ENCODE data around the gene RCBTB2.

RCBTB2 gene

GRCh38 chr13:48531416-48532255, 1.2 kb downstream of the RCBTB2 start:
- no peak for DNase-seq (ENCODE audit: low read depth in 2 of 2)

- DNase-seq (ENCODE audit: low read depth in 2 of 2) = no peak
Measured at GRCh38 chr13:48530833-48531232, 2.0 kb downstream of the RCBTB2 start.

DNA sequence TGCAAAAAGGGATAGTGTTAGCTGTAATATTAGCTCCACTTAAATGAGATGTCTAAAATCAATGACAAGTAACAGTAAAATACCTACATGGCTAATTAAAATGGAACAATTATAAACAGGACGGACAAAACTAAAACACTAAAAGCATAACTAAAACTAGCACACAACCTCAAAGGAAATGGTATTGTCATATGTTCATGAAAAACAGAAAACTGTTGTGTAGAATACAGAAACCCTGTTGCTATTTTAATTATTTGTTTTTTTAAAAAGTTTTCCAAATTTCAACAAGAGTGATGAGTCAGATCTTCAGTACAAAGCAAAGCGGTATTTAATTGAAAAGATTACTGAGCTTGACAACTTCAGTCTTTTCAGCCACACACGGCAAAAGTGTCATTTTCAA, 4.2 kb downstream of the RCBTB2 start:
- DNase-seq (ENCODE audit: low read depth in 2 of 2) = no peak

GRCh38 chr13:48527955-48528354, 4.9 kb downstream of the RCBTB2 start:
- DNase-seq (ENCODE audit: low read depth in 2 of 2) = no peak

DNA sequence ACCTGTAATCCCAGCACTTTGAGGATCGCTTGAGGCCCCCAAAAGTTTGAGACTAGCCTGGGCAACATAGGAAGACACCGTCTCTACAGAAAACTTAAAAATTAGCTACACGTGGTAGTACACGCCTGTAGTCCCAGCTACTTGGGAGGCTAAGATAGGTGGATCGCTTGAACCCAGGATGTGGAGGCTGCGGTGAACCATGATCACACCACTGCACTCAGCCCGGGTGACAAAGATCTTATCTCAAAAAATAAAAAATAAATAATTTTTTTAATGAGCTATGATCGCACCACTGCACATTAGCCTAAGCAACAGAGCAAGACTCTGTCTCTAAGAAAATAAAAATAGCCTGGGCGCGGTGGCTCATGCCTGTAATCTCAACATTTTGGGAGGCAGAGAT, 6.6 kb downstream of the RCBTB2 start:
- DNase-seq (ENCODE audit: low read depth in 2 of 2) = no peak

GRCh38 chr13:48518083-48518482, 14.8 kb downstream of the RCBTB2 start:
- no peak for DNase-seq (ENCODE audit: low read depth in 2 of 2)

DNA sequence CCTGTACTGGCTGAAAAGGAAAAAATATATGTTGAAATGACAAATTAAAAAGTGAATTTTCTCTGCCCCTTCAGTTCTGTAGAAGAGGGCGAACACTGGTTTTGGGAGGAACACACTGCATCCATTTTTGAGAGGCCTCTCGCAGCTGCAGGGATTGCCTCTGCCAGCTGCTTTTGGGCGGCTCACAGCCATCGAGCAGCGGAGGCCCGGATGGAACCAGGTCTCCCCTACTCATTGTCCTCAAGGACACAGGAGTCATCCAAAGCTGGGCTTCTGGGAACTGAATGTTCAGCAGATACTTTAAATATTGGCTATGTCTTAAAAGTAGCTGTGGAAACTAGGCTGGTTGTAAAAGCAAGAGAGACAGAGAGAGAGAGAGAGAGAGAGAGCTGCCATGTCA, 17.1 kb downstream of the RCBTB2 start:
- DNase-seq (ENCODE audit: low read depth in 2 of 2) = no peak

DNA sequence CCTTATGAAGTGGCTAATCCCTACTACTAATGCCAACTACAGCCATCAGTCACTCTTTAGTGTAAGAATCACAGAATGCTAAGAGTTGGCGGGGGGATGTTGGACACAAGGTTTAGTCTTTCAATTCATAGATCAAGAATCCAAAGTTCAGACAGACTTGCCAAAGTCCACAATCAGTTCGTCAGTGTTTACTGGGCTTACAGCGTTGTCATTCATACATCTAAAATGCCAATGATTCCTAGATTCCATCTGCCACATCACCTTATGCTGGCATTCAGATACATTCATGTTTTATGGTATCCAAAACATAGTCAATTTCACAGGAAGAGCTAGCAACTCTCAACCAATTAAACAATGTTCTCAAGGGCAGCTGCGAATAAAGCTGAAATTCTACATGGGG, 18.1 kb downstream of the RCBTB2 start:
- DNase-seq (ENCODE audit: low read depth in 2 of 2) = no peak

- DNase-seq (ENCODE audit: low read depth in 2 of 2) = no peak
Measured at GRCh38 chr13:48511621-48512230, 21.2 kb downstream of the RCBTB2 start.

GRCh38 chr13:48510698-48511097, 22.2 kb downstream of the RCBTB2 start:
- no peak for DNase-seq (ENCODE audit: low read depth in 2 of 2)

- no peak for DNase-seq (ENCODE audit: low read depth in 2 of 2)
Measured at GRCh38 chr13:48508011-48508410, 24.9 kb downstream of the RCBTB2 start.

GRCh38 chr13:48507021-48507420, 25.9 kb downstream of the RCBTB2 start:
- no peak for DNase-seq (ENCODE audit: low read depth in 2 of 2)

DNA sequence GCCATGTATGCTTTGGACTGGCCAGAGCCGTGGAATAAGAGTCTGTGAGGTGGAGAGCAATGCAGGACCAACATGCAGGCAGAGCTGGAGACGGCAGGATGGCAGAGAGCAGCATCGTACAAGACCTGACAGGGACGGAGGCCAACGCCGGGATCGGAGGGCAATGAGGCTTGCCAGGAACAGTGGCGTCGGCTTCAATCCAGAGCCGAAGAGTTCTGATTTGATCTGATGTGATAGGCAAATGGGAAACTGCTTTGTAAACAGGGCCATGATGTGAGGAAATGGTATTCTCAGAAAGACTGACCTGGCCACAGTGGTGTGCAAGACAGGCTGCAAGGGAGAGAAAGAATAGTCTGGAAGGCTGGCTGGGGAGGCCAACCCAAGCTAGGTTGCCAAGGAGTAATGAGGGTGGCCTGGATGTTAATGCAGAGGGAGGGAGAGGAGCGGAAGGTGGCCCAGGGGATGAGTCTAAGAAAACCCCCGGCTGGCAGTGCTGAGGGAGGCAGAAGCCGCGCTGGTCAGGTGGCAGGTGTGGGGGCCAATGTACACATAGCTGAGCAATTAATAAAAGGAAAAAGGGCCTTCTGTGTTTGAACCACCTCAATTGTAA, 26.7 kb downstream of the RCBTB2 start:
- DNase-seq (ENCODE audit: low read depth in 2 of 2) = no peak

DNA sequence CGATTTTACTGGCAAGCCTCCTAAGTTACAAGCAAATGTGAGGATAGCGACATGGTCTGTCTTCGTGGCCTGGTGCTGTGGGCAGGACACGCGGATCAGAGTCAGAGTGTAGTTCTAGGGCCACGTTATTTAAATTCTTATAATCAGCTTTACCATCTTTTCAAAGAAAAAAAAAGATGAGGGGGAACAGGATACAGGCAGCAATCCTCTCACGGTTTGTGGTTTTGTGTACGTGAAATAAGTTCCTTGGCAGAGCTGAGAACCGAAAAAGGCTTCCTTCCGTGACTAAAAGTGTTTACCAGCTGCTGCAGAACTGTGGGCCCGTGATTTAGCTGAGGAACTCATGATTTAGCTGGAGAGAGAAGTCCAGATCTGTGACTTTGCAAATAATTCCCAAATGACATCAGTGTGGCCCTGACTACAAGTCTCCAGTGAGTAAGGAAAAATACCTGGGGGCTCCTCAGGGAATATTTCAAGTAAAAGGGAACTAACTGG, 27.2 kb downstream of the RCBTB2 start:
- peak; percentile 19 to 25 for DNase-seq (ENCODE audit: low read depth in 2 of 2)

GRCh38 chr13:48505012-48505411, 27.9 kb downstream of the RCBTB2 start:
- no peak for DNase-seq (ENCODE audit: low read depth in 2 of 2)

GRCh38 chr13:48504606-48505005, 28.3 kb downstream of the RCBTB2 start:
- no peak for DNase-seq (ENCODE audit: low read depth in 2 of 2)

DNA sequence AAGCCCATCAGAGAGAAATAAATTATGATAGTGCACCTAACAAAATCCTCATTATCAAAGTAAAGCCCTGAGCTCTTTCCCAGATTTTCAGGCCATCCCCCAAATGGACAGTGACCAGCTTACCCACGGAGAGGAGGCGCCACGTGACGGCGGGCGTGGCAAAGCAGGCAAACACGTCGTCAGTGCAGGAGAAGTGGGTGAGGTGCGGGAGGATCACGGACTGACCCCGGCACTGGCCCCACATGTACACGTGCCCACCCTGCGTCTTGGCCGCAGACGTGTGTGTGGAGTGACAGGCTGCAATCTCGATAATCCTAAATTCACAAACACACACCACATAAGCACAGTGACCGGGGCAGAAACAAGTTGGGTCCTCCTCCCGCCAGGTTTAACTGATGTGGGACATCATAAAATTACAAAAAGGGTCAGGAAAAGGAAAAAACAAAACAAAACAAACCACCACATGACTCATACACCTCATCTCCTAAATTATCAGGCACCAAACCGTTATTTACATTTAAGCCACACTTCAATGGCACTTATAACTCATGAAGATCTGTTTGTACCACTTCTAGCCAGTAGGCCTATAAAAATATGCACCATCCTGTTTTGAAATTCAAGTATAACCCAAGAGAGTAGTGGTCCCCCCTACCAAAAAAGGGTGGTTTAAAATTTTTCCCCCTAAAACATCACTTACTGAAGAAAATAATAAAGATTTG, 30.1 kb downstream of the RCBTB2 start:
- DNase-seq (ENCODE audit: low read depth in 2 of 2) = no peak

DNA sequence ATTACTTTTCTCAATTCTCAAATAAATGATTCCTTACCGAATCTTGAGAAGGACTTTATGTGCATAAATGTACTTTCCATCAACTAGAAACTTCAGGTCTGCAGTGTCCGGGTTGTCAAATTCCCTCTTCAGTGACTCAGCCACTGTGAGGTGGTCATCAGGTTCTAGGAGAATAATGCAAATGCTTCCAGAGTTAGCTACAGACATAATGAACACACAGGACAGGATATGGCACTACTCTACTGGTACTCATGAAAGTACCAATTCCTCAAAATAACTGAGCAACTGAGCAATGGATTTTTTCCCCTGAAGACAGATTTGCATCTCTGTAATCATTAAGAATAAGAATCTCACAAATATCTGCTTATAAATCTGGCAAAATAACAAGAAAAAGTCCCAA, 31.2 kb downstream of the RCBTB2 start:
- DNase-seq (ENCODE audit: low read depth in 2 of 2) = no peak

- no peak for DNase-seq (ENCODE audit: low read depth in 2 of 2)
Measured at GRCh38 chr13:48500652-48501197, 32.2 kb downstream of the RCBTB2 start.

GRCh38 chr13:48497669-48498068, 35.2 kb downstream of the RCBTB2 start:
- no peak for DNase-seq (ENCODE audit: low read depth in 2 of 2)

GRCh38 chr13:48496271-48497161, 36.4 kb downstream of the RCBTB2 start:
- no peak for DNase-seq (ENCODE audit: low read depth in 2 of 2)

Data from activated CD4-positive, alpha-beta T cell treated with anti-CD3 and anti-CD28 coated beads for 24 hours (primary cell).